Measurements from ENCODE around the gene TSC1.

Gene TSC1

GRCh38 chr9:132887181-132888120 is 57.0 kb downstream of the TSC1 start:
- DNase-seq (ENCODE audit: low read depth) = no peak

GRCh38 chr9:132886334-132886725 is 58.1 kb downstream of the TSC1 start:
- no peak for DNase-seq (ENCODE audit: low read depth)

GRCh38 chr9:132885720-132886333 is 58.6 kb downstream of the TSC1 start:
- DNase-seq (ENCODE audit: low read depth) = no peak

- DNase-seq (ENCODE audit: low read depth) = no peak
Measured at GRCh38 chr9:132883349-132884294, 60.8 kb downstream of the TSC1 start.

GRCh38 chr9:132882616-132883015 is 61.8 kb downstream of the TSC1 start:
- DNase-seq (ENCODE audit: low read depth) = no peak

GRCh38 chr9:132881826-132882225 is 62.6 kb downstream of the TSC1 start:
- DNase-seq (ENCODE audit: low read depth) = no peak

- DNase-seq (ENCODE audit: low read depth) = no peak
Measured at GRCh38 chr9:132880324-132880661, 64.1 kb downstream of the TSC1 start.

- no peak for DNase-seq (ENCODE audit: low read depth)
Measured at GRCh38 chr9:132879457-132880323, 64.7 kb downstream of the TSC1 start.

GRCh38 chr9:132878695-132879456 is 65.5 kb downstream of the TSC1 start, which contains the start of gene SPACA9:
SPACA9 (plus strand) TSS chr9:132878898; CDS start chr9:132883948, 5,050 bp downstream.
- DNase-seq (ENCODE audit: low read depth) = no peak

GRCh38 chr9:132877824-132878694 is 66.4 kb downstream of the TSC1 start, which contains the start of gene AK8:
AK8 (minus strand) TSS chr9:132878284; CDS start chr9:132878255, 29 bp downstream.
- DNase-seq (ENCODE audit: low read depth) = peak; percentile 15

GRCh38 chr9:132877458-132877823 is 67.0 kb downstream of the TSC1 start:
- DNase-seq (ENCODE audit: low read depth) = no peak

GRCh38 chr9:132876849-132877248 is 67.6 kb downstream of the TSC1 start:
- no peak for DNase-seq (ENCODE audit: low read depth)

- DNase-seq (ENCODE audit: low read depth) = no peak
Measured at GRCh38 chr9:132875159-132875558, 69.3 kb downstream of the TSC1 start.

GRCh38 chr9:132873403-132873802 is 71.0 kb downstream of the TSC1 start:
- no peak for DNase-seq (ENCODE audit: low read depth)

- no peak for DNase-seq (ENCODE audit: low read depth)
Measured at GRCh38 chr9:132869266-132869665, 75.2 kb downstream of the TSC1 start.

GRCh38 chr9:132866898-132867297 is 77.5 kb downstream of the TSC1 start:
- no peak for DNase-seq (ENCODE audit: low read depth)

GRCh38 chr9:132864691-132865090 is 79.7 kb downstream of the TSC1 start:
- DNase-seq (ENCODE audit: low read depth) = no peak

- DNase-seq (ENCODE audit: low read depth) = no peak
Measured at GRCh38 chr9:132864277-132864676, 80.1 kb downstream of the TSC1 start.

- DNase-seq (ENCODE audit: low read depth) = no peak
Measured at GRCh38 chr9:132863096-132863495, 81.3 kb downstream of the TSC1 start.

Data from HS-5 (cell line).